ACHN (cell line): ENCODE measurements around the gene THPO.

Experiments
- DNase-seq: peaks from one replicate; pipeline ENCODE4 v3.0.0-alpha.2; 2015
- in situ Hi-C: cut with HindIII; loops from 2 replicates; pipeline ENCODE4 v1.10.0; 2017; ENCODE audit warnings: low sequenced_read_pairs, low pct_ligation_motif_present, low pct_unique_long_range_greater_than_20kb

THPO gene

GRCh38 chr3:184387174-184387714 is 9.2 kb upstream of the THPO start:
- DNase-seq, result no peak
- in situ Hi-C loops, result no loop called here

GRCh38 chr3:184386047-184386806 is 8.2 kb upstream of the THPO start:
- no peak for DNase-seq
- in situ Hi-C loops, result no loop called here

GRCh38 chr3:184384856-184385422 is 6.9 kb upstream of the THPO start:
- no peak for DNase-seq
- in situ Hi-C loops, result no loop called here

GRCh38 chr3:184384342-184384741 is 6.3 kb upstream of the THPO start:
- in situ Hi-C loops, result no loop called here
- DNase-seq, result no peak

- DNase-seq, result no peak
- in situ Hi-C loops, result no loop called here
Measured at GRCh38 chr3:184383033-184383740, 5.2 kb upstream of the THPO start.

DNA sequence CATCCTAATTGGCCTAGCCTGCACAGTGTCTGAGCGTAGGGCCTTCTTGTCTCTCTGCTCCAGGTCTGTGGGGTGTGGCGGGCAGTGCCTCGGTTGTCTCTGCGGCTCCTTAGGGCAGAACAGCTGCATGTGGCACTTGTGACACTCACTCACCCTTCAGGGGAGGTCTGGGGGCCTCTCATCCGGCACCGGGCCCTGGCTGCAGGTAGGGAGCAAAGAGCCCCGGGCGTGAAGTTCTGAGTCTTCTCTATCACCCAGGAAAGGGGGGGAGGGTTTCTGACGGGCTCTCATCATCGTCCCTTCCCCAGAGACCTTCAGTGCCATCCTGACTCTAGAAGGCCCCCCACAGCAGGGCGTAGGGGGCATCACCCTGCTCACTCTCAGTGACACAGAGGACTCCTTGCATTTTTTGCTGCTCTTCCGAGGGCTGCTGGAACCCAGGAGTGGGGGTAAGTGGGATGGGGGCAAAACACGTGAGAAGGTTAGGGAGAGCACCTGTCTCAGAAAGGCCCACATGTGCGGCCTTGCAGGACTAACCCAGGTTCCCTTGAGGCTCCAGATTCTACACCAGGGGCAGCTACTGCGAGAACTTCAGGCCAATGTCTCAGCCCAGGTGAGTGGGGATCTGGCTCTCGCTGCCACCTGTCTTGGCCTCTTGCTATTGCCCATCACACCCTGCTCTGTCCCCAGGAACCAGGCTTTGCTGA is 4.5 kb upstream of the THPO start:
- in situ Hi-C loops, result no loop called here
- no peak for DNase-seq

DNA sequence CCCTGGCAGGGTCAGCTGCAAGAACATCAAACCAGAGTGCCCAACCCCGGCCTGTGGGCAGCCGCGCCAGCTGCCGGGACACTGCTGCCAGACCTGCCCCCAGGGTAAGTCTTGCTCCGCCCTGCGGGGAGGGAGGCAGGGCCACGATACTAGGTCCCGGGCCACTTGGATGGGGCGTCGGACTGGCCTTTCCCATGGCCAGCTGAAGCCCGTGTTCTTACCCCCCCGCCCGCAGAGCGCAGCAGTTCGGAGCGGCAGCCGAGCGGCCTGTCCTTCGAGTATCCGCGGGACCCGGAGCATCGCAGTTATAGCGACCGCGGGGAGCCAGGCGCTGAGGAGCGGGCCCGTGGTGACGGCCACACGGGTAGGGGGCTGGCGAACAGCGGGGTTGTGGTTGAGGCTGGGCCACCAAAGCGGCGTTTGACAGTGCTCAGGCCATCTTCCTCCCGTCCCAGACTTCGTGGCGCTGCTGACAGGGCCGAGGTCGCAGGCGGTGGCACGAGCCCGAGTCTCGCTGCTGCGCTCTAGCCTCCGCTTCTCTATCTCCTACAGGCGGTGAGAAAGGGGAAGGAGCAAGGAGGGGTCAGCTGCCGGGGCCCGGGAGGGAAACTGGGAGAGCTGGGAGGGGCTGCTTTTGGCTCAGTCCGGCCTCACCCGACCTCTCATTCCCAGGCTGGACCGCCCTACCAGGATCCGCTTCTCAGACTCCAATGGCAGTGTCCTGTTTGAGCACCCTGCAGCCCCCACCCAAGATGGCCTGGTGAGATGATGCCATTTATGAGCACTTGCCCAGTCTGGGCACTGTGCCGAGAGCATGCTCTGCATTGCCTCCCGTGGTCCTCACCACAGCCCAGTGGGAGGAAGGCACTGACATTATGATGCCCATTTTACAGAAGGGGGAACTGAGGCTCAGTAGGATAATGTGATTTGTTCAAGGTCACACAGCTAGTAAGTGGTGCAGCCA is 3.5 kb upstream of the THPO start:
- in situ Hi-C loops, result no loop called here
- DNase-seq, result no peak

DNA sequence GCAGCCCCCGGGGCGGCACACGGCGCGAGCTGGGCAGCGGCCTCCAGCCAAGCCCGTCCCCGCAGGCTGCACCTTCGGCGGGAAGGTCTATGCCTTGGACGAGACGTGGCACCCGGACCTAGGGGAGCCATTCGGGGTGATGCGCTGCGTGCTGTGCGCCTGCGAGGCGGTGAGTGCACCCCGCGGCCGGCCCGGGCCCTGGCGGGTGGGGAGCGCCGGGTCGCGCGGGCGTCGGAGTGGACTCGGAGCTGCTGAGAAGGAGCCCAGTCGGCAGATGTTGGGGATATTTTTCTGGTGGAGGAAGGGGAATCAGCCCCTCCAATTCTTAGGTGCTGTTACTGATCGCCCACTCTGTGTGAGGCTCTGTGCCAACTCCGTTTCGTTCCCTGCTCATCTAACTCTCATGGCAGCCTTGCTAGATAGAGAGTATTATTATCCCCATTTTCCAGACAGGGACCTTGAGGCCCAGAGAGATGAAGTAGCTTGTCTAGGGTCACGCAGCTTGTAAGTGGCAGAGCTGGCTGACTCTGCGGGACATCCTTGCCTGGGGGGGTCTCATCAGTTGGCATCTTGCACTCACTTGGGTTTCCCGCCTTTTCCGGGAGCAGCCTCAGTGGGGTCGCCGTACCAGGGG is 2.7 kb upstream of the THPO start:
- DNase-seq, result no peak
- in situ Hi-C loops, result no loop called here

DNA sequence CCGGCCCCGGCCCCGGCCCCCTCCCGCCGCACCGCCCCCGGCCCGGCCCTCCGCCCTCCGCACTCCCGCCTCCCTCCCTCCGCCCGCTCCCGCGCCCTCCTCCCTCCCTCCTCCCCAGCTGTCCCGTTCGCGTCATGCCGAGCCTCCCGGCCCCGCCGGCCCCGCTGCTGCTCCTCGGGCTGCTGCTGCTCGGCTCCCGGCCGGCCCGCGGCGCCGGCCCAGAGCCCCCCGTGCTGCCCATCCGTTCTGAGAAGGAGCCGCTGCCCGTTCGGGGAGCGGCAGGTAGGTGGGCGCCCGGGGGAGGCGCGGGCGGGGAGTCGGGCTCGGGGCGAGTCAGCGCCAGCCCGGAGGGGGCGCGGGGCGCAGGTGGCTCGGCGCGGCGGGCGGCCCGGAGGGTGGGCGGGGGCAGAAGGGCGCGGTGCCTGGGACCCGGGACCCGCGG is 2.2 kb upstream of the THPO start:
- peak; percentile 16 for DNase-seq
- in situ Hi-C loops, result no loop called here

GRCh38 chr3:184379358-184380184 is 1.6 kb upstream of the THPO start, which contains the start of gene CHRD:
Gene CHRD, plus strand, starts transcription at chr3:184380054. Its CDS starts 265 bp downstream, at chr3:184380319.
- in situ Hi-C loops, result no loop called here
- no peak for DNase-seq

GRCh38 chr3:184378651-184379357 is 797 bp upstream of the THPO start:
- in situ Hi-C loops, result no loop called here
- no peak for DNase-seq

DNA sequence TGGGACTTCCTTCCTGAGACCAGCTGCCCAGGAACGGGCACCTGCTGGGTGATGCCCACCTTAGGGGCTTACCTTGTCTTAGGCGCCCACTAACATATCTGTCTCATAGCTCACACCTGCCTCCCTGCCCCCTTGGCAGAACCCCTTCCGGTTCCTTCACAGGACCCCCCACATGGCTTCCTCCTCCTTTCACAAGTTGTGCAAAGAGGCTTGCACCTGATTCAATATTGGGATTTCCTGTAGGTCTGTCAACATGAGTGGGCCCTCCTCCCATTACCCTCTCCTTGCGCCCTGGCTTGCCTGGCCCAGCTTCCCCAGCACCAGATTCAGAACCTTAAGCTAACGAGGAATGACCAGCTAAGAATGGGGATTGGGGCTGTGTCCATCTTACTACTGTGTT is 633 bp downstream of the THPO start:
- DNase-seq, result no peak
- in situ Hi-C loops, result no loop called here

DNA sequence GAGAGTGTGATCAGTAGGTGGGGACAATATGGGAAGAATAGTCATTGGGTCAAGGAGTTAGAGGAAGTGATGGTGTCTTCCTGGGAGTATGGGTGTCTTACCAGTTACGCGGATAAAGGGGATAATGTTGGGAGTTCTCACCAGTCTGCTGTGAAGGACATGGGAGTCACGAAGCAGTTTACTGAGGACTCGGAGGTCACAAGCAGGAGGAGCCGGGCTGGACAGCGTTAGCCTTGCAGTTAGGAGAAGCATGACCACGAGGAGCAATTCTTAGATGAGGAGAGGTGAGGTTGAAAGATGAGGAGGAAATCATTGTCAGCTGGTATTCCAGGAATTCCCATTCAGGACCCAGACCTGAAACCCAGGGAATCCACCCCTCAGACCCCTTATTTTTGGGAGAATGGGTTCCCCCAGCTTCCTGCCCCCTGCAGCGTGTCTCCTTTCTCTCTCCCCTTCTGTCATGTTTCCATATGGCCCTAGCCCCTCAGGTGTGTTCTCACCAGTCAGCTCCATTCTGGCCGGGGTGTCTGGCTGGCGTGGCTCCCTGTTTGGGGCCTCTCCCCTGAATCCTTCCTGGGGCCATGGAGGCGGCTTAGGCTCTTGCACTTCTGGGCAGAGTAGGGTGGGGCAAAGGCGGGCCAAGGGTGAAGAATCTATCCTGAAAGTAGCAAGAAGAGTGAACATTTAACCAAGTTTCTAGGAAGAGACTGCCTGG is 2.1 kb downstream of the THPO start:
- in situ Hi-C loops, result no loop called here
- no peak for DNase-seq

DNA sequence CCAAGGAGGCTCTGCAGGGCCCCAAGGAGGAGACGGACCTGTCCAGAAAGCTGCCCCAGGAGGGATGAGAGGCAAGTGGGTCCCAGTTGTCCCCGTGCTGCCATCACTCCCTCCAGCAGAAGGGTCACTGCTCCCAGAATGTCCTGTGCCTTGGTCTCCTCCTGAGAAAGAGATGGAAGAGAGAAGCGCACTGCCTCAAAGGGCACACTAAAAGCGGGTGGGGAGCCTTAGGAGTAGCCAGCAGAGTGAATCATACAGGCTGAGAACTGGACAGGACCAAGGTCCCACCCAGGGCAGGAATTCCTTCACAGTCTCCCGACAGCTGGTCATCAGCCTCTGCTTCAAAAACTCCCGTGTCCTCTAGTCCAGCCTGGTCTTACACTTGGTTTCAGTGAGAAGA is 4.6 kb downstream of the THPO start:
- DNase-seq, result no peak
- in situ Hi-C loops, result loop anchor here (25.0 kb wide), 1 partner anchor 164 kb away; no protein-coding TSS in a partner anchor

- in situ Hi-C loops, result loop anchor here (25.0 kb wide), 1 partner anchor 164 kb away; no protein-coding TSS in a partner anchor
- DNase-seq, result no peak
Measured at GRCh38 chr3:184372911-184373310, 5.1 kb downstream of the THPO start.
